G401 (cell line): ENCODE results near the gene CETP. TPM values are rescaled to one million over a fixed set of nuclear protein-coding genes. Genes with fewer than 3 reads are reported as not detected.
A peak's percentile ranks its signal among the peaks of the same experiment; 100 is the strongest.

ENCODE experiments used
- DNase-seq: peaks from one replicate; pipeline ENCODE4 v3.0.0-alpha.2; 2015; ENCODE audit warnings: low spot score
- in situ Hi-C: cut with HindIII; loops from 2 replicates; pipeline ENCODE4 v1.10.0; 2016; ENCODE audit warnings: low sequenced_read_pairs, mixed read lengths
- total RNA-seq: library from RNA; depleted of rRNA; stranded (reverse); fragments of >200 nt; shearing (Covaris generic); gene quantifications from 2 replicates; pipeline ENCODE4 v1.2.3, GENCODE V29; 2014; rRNA removed

The CETP gene, protein sequence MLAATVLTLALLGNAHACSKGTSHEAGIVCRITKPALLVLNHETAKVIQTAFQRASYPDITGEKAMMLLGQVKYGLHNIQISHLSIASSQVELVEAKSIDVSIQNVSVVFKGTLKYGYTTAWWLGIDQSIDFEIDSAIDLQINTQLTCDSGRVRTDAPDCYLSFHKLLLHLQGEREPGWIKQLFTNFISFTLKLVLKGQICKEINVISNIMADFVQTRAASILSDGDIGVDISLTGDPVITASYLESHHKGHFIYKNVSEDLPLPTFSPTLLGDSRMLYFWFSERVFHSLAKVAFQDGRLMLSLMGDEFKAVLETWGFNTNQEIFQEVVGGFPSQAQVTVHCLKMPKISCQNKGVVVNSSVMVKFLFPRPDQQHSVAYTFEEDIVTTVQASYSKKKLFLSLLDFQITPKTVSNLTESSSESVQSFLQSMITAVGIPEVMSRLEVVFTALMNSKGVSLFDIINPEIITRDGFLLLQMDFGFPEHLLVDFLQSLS
- not detected in 2 replicates for total RNA-seq

DNA sequence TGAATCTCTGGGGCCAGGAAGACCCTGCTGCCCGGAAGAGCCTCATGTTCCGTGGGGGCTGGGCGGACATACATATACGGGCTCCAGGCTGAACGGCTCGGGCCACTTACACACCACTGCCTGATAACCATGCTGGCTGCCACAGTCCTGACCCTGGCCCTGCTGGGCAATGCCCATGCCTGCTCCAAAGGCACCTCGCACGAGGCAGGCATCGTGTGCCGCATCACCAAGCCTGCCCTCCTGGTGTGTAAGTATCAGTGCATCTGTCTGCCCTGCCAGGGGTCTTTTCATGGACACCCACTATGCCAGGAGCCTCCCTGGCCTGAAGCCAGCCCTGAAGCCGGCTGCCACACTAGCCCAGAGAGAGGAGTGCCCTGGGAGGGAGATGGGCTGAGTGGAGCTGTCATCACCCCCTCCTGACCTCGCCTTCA lies at the start of gene CETP:
Gene CETP, plus strand, starts transcription at position 100 of the 431 bp plus-strand sequence. Its CDS starts 30 bp downstream, at position 130.
- no peak for DNase-seq
- in situ Hi-C loops, result loop anchor here (25.0 kb wide), 2 partner anchors 100 kb away; partner anchors contain the start of gene SLC12A3

DNA sequence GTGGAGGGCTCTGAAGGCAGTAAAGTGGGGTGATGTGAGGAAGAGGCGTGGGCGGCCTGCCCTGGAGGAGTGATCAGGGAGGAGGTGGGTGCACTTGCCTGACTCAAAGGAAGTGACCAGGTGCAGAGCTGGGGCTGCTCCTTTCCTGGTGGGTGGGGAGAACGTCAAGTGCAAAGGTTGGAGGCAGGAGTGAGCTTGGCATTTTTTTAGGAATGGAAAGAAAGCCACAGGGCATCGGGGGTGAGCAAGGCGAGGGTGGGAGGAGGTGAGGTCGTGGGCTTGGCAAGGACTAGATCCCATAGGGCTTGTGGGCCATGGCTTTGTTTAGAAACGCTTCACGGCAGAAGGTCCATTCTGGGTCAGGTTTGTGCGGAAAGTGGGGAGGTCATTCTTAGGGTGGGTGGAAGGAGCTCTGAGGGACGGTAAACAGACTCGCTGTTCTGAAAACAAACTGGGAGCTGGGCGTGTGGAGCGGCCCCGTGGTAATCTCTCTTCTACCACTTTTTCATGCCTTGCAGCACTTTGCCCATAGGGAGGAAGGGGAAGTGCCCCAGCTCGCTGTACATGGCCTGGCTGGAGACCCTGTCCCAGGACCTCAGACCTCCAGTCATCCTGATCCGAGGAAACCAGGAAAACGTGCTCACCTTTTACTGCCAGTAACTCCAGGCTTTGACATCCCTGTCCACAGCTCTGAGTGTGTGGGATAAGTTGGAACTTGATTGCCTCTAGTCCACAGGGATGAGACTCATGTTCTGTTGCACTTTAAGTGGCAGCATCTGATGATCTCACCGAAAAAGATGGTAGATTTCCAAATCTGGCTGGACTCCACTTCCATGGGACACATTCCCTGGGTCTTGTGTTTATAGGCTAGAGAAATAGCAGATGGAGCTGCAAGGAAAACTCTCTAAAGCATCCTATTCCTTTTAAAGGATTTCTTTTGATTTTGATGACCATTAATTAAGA lies 48.7 kb upstream of the CETP start:
- in situ Hi-C loops, result no loop called here
- DNase-seq, result no peak

DNA sequence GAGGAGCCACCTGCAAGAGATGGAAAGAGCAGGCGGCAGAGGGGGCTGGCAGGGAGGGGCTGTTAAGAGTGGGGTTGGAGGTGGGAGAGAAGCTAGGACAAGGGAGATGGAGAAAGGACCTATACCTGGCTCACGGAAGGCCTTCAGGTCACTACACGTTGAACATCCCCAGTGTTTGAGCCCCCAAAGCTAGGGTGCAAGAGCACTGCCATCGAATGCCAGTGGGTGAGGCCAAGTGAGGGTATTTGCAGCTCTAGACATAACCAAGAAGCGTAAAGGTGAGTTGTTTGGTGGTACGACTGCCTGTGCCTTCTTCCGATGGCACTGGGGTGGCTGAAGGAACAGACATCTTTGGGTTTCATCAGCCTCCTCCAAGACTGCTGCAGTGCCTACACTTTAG lies 46.9 kb upstream of the CETP start:
- DNase-seq, result no peak
- in situ Hi-C loops, result no loop called here

DNA sequence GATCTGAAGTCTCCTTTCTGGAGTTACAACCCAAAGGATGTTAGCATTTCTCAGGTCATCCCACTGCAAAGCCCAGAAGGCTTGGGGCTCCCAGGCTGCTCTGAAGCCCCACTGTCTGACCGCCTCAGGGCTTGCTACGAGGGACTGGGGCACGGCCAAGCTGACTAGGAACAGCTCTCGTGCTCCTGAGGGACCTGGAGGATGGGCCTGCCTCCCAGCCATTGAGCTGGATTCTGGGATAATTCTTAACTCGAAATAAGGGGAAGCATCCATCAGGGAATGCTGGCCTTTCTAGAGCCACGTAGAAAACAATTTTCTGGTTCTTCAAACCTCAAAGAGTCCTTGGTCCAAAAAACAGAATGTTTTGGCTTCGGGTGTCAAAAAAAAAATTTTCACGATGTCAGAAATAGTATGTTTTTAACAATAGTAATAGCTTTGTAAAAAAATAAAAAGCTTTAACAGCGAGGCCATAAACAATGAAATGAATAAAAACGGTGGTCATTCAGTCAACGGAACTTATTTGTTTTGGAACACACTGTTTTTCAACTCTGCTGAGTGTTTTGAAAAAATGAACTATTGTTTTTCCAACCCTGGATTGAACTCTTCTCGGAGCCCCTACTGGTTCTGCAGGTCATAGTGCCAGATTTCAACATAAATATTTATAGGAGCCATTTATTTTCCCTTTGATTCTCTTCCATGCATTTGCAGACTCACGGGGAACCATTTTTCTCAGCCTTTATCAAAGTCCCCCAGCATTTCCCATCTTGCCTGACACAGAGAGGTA lies 46.2 kb upstream of the CETP start:
- in situ Hi-C loops, result no loop called here

DNA sequence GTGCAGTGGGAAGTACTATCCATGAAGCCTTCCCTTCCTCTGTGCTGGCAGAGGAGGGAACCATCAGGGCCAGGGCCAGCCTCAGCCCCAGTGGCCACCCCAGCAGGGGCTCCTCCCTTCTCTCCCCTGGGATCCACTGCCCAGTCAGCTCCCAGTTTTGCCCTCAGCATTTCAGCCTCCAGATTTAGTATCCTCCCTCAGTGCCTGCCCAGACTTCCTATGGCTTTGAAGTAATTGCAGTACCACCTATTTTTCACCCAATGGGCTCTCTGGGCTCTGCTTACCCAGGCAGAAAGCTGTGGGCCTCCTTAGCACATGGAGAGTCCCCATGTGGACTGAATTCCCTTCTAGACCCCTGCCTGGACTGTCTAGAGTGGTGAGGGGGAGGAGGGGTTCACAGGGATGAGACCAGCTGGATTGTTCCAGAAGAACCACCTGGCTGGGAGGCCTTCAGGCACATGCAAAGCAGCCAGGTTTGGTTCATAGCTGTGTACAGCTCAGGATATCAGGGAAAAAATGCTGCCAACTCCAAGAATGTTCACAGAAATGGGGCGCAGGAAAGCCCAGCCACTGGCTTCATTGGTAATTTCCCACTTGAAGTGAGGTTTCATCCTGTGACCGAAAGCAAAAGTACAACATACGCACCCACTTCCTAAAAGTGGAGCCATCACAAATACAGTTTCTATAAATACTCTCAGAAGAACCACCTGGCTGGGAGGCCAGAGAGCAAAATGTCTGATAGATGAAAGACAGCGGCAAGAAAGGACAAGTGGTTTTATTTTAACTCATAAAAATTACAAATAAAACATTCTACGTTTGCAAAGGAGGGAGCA lies 45.0 kb upstream of the CETP start:
- in situ Hi-C loops, result no loop called here
- no peak for DNase-seq

More for the DNA sequence above, 46.2 kb upstream of the CETP start:
- no peak for DNase-seq

DNA sequence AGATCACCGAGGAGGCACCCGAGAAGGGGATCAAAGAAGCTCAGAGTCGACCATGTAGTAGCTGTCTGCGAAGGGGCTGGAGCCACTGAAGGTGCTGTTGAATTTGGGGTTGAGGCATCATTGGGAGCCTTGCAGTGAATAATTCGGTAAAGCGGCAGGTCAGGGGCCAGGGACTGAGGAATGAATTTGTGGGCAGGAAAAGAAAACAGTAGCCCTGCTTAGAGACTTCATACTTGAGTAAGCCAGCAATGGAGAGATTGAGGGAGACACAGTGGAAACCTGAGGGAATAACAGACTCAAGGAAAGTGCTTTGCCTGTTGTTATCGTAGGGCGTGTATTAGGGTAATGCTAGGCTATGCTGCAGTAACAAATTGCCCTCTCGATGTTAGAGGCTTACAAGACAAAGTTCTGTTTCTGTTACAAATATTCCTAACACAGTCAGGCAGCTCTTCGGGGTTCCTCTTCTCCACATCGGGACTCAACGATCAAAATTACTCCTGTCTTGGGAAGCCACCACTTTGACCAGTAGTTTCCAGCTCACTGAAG lies 43.2 kb upstream of the CETP start:
- in situ Hi-C loops, result no loop called here

DNA sequence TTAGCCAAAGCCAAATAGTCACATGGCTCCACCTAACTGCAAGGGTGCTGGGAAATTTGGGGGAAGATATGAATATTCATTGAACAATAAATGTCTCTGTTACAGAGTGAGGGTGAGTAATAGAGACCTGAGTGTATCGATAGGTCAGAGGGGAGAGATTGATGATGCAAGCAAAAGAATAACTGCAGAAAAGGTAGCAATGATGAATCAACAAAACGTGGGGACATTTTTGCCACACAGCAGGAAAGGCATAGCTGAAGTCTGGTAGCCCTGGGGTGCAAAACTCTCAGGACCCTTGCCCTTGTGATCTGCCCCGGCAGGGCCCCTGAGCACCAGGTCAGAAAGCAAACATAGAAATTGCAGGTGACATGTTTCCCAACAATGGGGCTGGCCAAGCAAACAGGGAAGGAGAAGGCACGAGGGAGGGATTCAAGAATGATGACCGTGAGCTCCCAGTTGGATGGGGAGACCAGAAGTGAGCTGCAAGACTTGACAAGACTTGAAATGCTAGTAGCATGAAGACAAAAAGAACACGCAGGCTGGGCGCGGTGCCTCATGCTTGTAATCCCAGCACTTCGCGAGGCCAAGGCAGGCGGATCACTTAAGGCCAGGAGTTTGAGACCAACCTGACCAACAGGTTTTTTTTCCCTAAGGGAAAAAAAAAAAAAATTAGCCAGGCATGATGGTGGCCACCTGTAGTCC lies 42.5 kb upstream of the CETP start:
- DNase-seq, result no peak
- in situ Hi-C loops, result no loop called here

More for the DNA sequence above, 43.2 kb upstream of the CETP start:
- DNase-seq, result no peak

DNA sequence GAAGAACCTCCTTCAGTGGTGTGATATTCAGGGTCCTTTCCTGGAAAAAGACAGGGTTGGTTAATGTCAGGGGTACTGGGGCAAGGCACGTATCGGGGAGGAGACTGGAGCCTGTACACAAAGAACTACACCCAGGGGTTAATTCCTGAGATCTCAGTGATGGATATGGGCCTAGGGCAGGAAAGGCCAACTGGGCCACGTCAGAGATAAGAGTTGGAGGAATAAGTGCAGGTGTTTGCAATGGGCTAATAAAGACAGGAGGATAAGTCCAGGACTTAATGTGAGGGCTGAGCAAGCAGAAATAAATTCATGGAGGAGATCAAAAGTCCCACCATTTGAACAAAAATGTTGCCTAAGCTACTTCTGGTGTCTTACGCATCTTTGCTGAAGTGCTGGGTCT lies 40.2 kb upstream of the CETP start:
- in situ Hi-C loops, result no loop called here
- no peak for DNase-seq

DNA sequence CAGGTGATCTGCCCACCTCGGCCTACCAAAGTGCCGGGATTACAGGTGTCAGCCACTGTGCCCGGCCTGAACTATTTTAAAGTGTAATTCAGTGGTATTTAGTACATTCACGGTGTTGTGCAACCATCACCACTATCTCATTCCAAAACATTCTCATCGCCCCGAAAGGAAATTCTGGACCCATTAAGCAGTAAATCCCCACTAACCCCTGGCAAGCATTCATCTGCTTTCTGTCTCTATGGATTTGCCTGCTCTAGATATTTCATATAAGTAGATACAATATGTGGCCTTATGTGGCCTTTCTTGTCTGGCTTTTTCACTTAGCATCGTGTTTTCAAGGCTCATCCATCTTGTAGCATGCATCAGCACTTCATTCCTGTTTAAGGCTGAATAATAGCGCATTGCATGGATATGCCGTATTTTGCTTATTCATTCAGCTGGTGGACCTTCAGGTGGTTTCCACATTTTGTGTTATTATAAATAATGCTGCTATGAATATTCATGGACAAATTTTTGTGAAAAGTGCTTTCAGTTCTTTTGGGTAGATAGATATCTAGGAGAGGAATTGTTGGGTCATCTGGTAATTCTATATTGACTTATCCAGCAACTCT lies 38.2 kb upstream of the CETP start:
- in situ Hi-C loops, result no loop called here
- no peak for DNase-seq

DNA sequence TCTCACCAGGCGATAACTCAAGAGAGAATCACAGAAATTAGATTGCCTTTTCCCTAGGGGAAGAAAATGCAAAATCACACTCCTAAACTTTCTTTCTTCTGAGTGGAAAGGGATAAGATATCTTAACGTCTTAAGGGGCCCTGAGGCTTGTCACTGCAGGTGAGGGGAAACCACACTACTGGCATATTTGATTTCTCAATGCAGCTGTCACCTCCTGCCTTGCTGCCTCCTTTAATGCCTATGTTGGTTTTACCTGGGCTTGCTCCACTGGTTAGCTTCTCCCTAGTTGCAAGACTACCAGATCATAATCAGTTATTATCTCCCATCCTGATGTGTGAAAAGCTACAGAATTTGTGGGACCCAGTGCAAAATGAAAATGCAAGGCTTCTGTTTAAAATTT lies 34.3 kb upstream of the CETP start:
- in situ Hi-C loops, result no loop called here
- DNase-seq, result no peak

DNA sequence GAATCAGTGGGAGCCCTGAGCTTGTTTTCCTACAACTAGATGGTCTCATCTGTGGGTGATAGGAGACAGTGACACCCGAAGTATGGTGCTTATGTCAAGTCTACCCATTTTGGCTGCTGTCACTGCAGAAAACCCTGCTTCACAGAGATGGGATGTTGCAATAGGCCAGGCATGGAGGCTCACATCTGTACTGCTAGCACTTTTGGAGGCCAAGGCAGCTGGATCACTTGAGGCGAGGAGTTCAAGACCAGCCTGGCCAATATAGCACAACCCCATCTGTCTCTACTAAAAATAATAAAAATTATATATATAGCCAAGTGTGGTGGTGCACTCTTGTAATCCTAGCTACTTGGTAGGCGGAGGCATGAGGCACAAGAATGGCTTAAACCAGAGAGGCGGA lies 32.1 kb upstream of the CETP start:
- DNase-seq, result no peak
- in situ Hi-C loops, result no loop called here

DNA sequence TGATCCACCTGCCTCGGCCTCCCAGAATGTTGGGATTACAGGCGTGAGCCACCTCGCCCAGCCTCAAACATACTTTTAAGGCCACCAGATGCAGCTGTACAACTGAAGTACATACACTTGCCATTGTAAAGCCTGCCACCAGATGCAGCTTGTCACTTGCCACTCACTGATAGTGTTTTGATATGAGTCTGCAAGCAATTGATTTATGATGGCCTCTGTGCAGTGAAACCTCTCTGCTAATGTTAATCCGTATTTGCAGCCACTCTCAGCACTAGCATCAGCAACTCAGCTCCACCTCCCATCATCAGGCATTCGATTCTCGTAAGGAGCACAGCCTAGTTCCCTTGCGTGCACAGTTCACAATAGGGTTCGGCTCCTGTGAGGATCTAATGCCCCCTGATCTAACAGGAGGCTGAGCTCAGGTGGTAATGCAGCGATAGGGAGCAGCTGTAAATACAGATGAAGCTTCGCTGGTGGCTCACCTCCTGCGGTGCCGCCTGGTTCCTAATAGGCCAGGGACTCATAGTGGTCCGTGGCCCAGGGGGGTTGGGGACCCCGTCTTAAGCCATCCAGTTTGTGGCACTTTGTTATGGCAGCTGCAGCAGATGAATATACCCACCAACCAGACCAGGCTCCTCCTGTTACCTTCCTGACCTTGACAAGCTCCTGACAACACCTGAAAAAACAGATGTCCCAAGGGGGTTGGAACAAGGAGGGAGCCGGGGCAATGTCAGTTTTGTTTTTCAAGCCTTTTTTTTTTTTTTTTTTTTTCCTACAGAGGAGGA lies 31.1 kb upstream of the CETP start:
- in situ Hi-C loops, result no loop called here
- DNase-seq, result no peak

DNA sequence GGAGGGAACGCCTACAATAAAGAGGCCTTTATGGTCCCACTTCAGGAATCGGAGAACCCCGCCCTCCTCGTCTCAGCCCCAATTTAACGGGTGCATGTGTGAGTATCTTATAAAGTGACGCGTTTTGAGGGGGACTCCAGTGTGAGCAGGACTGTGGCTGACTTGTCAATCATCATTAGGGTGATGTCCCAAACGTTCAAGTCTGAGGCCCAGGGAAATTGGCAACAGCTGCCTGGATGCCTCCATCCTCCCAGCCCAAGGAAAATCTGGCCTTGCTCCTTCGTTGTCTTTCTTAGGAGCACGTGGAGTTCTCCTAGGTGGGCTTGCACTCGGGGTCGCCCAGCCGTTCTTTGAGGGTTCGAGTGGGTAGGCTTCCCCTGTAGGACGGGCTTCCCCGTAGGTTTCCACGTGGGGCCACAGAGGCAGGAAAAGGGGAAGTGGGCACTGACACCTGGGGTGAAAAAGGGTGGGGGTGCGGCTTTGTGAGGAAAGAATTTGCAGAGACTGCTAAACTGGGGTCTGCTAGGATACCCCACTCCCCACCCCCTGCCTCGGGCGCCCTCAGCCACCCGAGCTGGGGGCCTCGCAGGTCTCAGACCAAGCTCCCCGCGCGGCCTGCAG lies 30.4 kb upstream of the CETP start:
- in situ Hi-C loops, result no loop called here
- no peak for DNase-seq

DNA sequence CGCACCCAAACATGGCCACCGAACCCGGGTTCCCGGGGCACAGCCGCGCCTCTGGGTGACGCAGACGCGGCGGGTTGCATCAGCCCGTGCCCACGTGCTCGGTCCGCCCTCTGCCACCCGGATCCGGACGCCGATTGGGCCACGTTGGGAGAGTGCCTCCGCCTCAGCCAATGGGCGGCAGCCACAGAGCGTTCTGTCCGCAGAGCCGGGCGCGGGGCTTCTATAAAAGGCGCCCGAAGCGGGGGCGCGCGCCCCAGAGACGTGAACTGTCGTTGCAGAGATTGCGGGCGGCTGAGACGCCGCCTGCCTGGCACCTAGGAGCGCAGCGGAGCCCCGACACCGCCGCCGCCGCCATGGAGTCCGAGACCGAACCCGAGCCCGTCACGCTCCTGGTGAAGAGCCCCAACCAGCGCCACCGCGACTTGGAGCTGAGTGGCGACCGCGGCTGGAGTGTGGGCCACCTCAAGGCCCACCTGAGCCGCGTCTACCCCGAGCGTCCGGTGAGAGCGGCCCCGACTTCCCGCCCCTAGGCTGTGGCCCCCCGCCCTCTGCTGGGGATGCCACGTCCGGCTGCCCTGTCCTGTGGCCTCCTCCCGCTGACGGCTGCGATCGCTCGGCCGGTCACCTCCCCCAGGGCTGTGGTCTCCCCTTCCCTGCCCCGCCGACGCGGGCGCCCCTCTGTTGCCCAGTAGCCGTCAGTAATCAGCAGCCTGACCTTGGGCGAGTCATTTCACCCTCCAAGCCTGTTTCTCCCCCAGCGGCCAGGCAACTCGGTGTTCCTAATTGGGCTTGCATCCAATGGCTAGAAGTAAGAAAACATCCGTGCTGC lies 29.6 kb upstream of the CETP start, which contains the start of gene HERPUD1:
Gene HERPUD1, plus strand, starts transcription at position 251 of the 829 bp plus-strand sequence. Its CDS starts 103 bp downstream, at position 354.
- DNase-seq, result peak; percentile 98
- in situ Hi-C loops, result no loop called here
